ENCODE measurements around the gene RTKN2. TPM values are rescaled to one million over a fixed set of nuclear protein-coding genes. Genes with fewer than 3 reads are reported as not detected.
A peak's percentile ranks its signal among the peaks of the same experiment; 100 is the strongest.

The RTKN2 gene
- total RNA-seq, 1 donor from 2014 or later, result 109 TPM

- ATAC-seq (peak; percentile 71 to 78), DNase-seq (no peak)
- Histone ChIP-seq H3K4me3 (peak overlapping the region; percentile 76), H3K27me3 (ENCODE audit: low read depth) (peaks cover 12% of the 10 kb centered on the region), H3K4me1 (peaks cover 15% of the 10 kb centered on the region), H3K9me3 (no peaks in the 10 kb centered on the region), H3K36me3 (no peaks in the 10 kb centered on the region), H3K27ac (peak overlapping the region; percentile 13)
- TF ChIP-seq, protein P1, sequence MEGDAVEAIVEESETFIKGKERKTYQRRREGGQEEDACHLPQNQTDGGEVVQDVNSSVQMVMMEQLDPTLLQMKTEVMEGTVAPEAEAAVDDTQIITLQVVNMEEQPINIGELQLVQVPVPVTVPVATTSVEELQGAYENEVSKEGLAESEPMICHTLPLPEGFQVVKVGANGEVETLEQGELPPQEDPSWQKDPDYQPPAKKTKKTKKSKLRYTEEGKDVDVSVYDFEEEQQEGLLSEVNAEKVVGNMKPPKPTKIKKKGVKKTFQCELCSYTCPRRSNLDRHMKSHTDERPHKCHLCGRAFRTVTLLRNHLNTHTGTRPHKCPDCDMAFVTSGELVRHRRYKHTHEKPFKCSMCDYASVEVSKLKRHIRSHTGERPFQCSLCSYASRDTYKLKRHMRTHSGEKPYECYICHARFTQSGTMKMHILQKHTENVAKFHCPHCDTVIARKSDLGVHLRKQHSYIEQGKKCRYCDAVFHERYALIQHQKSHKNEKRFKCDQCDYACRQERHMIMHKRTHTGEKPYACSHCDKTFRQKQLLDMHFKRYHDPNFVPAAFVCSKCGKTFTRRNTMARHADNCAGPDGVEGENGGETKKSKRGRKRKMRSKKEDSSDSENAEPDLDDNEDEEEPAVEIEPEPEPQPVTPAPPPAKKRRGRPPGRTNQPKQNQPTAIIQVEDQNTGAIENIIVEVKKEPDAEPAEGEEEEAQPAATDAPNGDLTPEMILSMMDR (IDR thresholded peaks at IDR 0.05), result peak; percentile 59
- intact Hi-C loops (cut with DNase I), result no loop called here
Measured at GRCh38 chr10:62264702-62265436, 3.8 kb downstream of the RTKN2 start.

GRCh38 chr10:62264126-62264525, 4.5 kb downstream of the RTKN2 start:
- TF ChIP-seq, protein P1 (IDR thresholded peaks at IDR 0.05), result no peak
- H3K4me3 ChIP-seq, result peak overlapping the region; percentile 18

DNA sequence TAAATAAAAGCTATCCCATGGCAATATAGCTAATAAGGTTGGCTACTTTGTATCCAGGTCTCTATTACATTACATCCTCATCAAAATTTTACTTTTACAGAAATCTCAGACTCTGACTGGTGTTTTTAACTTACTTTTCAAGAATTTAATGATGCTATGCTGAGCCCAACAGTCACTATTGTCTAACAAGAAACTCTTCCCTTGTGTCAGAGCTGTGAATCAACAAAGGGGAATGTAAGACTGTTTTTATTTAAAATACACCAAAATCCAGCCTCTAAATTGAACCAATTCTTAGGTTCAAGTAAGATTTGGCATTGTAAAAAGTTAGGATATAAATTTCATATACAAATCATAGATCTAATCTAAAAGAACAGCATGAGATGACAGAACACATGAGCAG, 7.0 kb downstream of the RTKN2 start:
- Histone ChIP-seq H3K4me3 (peak overlapping the region; percentile 9), H3K36me3 (no peaks in the 10 kb centered on the region), H3K4me1 (peaks cover 3% of the 10 kb centered on the region), H3K27me3 (ENCODE audit: low read depth) (no peaks in the 10 kb centered on the region), H3K9me3 (no peaks in the 10 kb centered on the region), H3K27ac (no peak overlapping the region)
- ATAC-seq (no peak), DNase-seq (no peak)
- TF ChIP-seq, protein P1 (IDR thresholded peaks at IDR 0.05), result no peak
- intact Hi-C loops (cut with DNase I), result no loop called here

More at GRCh38 chr10:62264126-62264525, 4.5 kb downstream of the RTKN2 start:
- intact Hi-C loops (cut with DNase I), result no loop called here
- Histone ChIP-seq H3K36me3 (no peaks in the 10 kb centered on the region), H3K27me3 (ENCODE audit: low read depth) (peaks cover 9% of the 10 kb centered on the region), H3K4me1 (peaks cover 13% of the 10 kb centered on the region), H3K27ac (no peak overlapping the region), H3K9me3 (no peaks in the 10 kb centered on the region)
- no peak for DNase-seq
- no peak for ATAC-seq

DNA sequence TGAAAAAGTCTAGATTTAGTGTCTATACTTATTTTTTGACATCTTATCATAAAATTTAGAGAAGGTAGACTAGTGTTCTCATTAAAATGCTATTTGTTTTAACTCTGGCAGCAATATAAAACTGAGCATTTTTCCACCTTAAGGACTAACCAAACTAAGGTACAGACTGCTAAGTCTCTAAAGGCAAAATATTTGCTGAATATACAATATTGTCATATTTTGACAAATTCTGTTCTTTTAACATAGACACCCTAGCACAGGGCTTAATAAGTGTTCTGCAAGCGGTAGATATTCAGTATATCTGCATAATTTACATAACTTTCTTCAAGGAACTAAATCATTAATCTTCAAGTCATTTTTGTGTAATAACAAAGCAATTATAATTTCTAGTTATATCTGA, 8.6 kb downstream of the RTKN2 start:
- peaks cover 3% of the 10 kb centered on the region for H3K4me1 ChIP-seq
- ATAC-seq (no peak), DNase-seq (no peak)
- TF ChIP-seq, protein P1 (IDR thresholded peaks at IDR 0.05), result no peak
- H3K9me3 ChIP-seq, result no peaks in the 10 kb centered on the region
- no peaks in the 10 kb centered on the region for H3K36me3 ChIP-seq
- H3K27me3 ChIP-seq (ENCODE audit: low read depth), result no peaks in the 10 kb centered on the region
- no peak overlapping the region for H3K4me3 ChIP-seq
- intact Hi-C loops (cut with DNase I), result no loop called here
- no peak overlapping the region for H3K27ac ChIP-seq

GRCh38 chr10:62259456-62259855, 9.2 kb downstream of the RTKN2 start:
- Histone ChIP-seq H3K9me3 (no peaks in the 10 kb centered on the region), H3K27me3 (ENCODE audit: low read depth) (no peaks in the 10 kb centered on the region), H3K4me3 (no peak overlapping the region), H3K4me1 (peaks cover 3% of the 10 kb centered on the region), H3K27ac (no peak overlapping the region), H3K36me3 (no peaks in the 10 kb centered on the region)
- TF ChIP-seq, protein P1 (IDR thresholded peaks at IDR 0.05), result no peak
- DNase-seq (no peak), ATAC-seq (peak in 1 of 2 donors; percentile 57)
- intact Hi-C loops (cut with DNase I), result no loop called here

Measured in lower lobe of right lung (tissue), 2 donors.